ENCODE results near the gene TIMM17A.
A peak's percentile ranks its signal among the peaks of the same experiment; 100 is the strongest.

TIMM17A gene

GRCh38 chr1:202002507-202002906 is 47.2 kb downstream of the TIMM17A start:
- no peak for TF ChIP-seq CTCF (IDR thresholded peaks at IDR 0.05)
- H3K27ac ChIP-seq, result no peak overlapping the region
- no peak for DNase-seq (ENCODE audit: low spot score)

GRCh38 chr1:202004711-202005110 is 49.4 kb downstream of the TIMM17A start:
- no peak for TF ChIP-seq CTCF (IDR thresholded peaks at IDR 0.05)
- no peak for DNase-seq (ENCODE audit: low spot score)
- H3K27ac ChIP-seq, result no peak overlapping the region
- H3K4me3 ChIP-seq, result no peak overlapping the region

More at GRCh38 chr1:202002507-202002906, 47.2 kb downstream of the TIMM17A start:
- H3K4me3 ChIP-seq, result no peak overlapping the region

GRCh38 chr1:202005958-202006357 is 50.7 kb downstream of the TIMM17A start:
- no peak overlapping the region for H3K4me3 ChIP-seq
- TF ChIP-seq CTCF (IDR thresholded peaks at IDR 0.05), result no peak
- no peak overlapping the region for H3K27ac ChIP-seq
- DNase-seq (ENCODE audit: low spot score), result no peak

GRCh38 chr1:202007304-202007703 is 52.0 kb downstream of the TIMM17A start:
- H3K4me3 ChIP-seq, result no peak overlapping the region
- no peak overlapping the region for H3K27ac ChIP-seq
- DNase-seq (ENCODE audit: low spot score), result no peak
- no peak for TF ChIP-seq CTCF (IDR thresholded peaks at IDR 0.05)

- TF ChIP-seq CTCF (IDR thresholded peaks at IDR 0.05), result no peak
- Histone ChIP-seq H3K4me3 (no peak overlapping the region), H3K27ac (no peak overlapping the region)
- no peak for DNase-seq (ENCODE audit: low spot score)
Observed at GRCh38 chr1:202007805-202008489, 52.6 kb downstream of the TIMM17A start.

- Histone ChIP-seq H3K4me3 (no peak overlapping the region), H3K27ac (no peak overlapping the region)
- no peak for DNase-seq (ENCODE audit: low spot score)
- TF ChIP-seq CTCF (IDR thresholded peaks at IDR 0.05), result peak; percentile 85
Observed at GRCh38 chr1:202009326-202010179, 54.2 kb downstream of the TIMM17A start.
